Measurements from ENCODE around the gene ZNF592.

GRCh38 chr15:84818261-84819131 is 70.1 kb downstream of the ZNF592 start:
- TF ChIP-seq CTCF (IDR thresholded peaks at IDR 0.05): no peak
- no peak for TF ChIP-seq ZFX (IDR thresholded peaks at IDR 0.05; ENCODE audit: borderline replicate concordance)
